ENCODE results near the gene CPPED1.

- TF ChIP-seq, protein P1, sequence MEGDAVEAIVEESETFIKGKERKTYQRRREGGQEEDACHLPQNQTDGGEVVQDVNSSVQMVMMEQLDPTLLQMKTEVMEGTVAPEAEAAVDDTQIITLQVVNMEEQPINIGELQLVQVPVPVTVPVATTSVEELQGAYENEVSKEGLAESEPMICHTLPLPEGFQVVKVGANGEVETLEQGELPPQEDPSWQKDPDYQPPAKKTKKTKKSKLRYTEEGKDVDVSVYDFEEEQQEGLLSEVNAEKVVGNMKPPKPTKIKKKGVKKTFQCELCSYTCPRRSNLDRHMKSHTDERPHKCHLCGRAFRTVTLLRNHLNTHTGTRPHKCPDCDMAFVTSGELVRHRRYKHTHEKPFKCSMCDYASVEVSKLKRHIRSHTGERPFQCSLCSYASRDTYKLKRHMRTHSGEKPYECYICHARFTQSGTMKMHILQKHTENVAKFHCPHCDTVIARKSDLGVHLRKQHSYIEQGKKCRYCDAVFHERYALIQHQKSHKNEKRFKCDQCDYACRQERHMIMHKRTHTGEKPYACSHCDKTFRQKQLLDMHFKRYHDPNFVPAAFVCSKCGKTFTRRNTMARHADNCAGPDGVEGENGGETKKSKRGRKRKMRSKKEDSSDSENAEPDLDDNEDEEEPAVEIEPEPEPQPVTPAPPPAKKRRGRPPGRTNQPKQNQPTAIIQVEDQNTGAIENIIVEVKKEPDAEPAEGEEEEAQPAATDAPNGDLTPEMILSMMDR (conservative IDR thresholded peaks at IDR 0.05): no peak
- TF ChIP-seq ZFX (IDR thresholded peaks at IDR 0.05): no peak
These were observed 157.6 kb downstream of the CPPED1 start for GRCh38 chr16:12646098-12646489.
